SH-SY5Y (cell line): ENCODE measurements around the gene EPS15.

Experiments
- GATA2 ChIP-seq: IDR thresholded peaks from 2 replicates; pipeline ENCODE4 v1.6.1; 2011; ENCODE audit warnings: mild to moderate bottlenecking, low read depth, low read length
- GATA3 ChIP-seq: IDR thresholded peaks from 2 replicates; pipeline ENCODE4 v1.6.1; 2011; ENCODE audit warnings: low read depth, mild to moderate bottlenecking, low read length, moderate library complexity

- TF ChIP-seq GATA2: no peak
- TF ChIP-seq GATA3: no peak
Measured at GRCh38 chr1:51473331-51474115, 45.5 kb downstream of the EPS15 start.
